ENCODE measurements around the gene AQP3.
A peak's percentile ranks its signal among the peaks of the same experiment; 100 is the strongest.

Gene AQP3

GRCh38 chr9:33446240-33446945 is 1.0 kb downstream of the AQP3 start:
- TF ChIP-seq CTCF (conservative IDR thresholded peaks at IDR 0.05) (no peak), ZFX (IDR thresholded peaks at IDR 0.05) (peak; percentile 69; the same call in 1 of the 2 replicates)

GRCh38 chr9:33445389-33446239 is 1.8 kb downstream of the AQP3 start:
- H3K27ac ChIP-seq, result peak overlapping the region; percentile 84
- TF ChIP-seq ZFX (IDR thresholded peaks at IDR 0.05) (no peak), CTCF (conservative IDR thresholded peaks at IDR 0.05) (no peak)

More at GRCh38 chr9:33446240-33446945, 1.0 kb downstream of the AQP3 start:
- H3K27ac ChIP-seq, result peak overlapping the region; percentile 84

GRCh38 chr9:33443464-33444154 is 3.8 kb downstream of the AQP3 start:
- no peak for TF ChIP-seq CTCF (conservative IDR thresholded peaks at IDR 0.05)
- TF ChIP-seq ZFX (IDR thresholded peaks at IDR 0.05), result no peak
- peak overlapping the region; percentile 84 for H3K27ac ChIP-seq

GRCh38 chr9:33443047-33443446 is 4.3 kb downstream of the AQP3 start:
- H3K27ac ChIP-seq, result no peak overlapping the region; the same call in 1 of the 2 replicates
- TF ChIP-seq CTCF (conservative IDR thresholded peaks at IDR 0.05), result no peak
- no peak for TF ChIP-seq ZFX (IDR thresholded peaks at IDR 0.05)

GRCh38 chr9:33442125-33442524 is 5.3 kb downstream of the AQP3 start:
- TF ChIP-seq ZFX (IDR thresholded peaks at IDR 0.05), result no peak
- no peak for TF ChIP-seq CTCF (conservative IDR thresholded peaks at IDR 0.05)
- H3K27ac ChIP-seq, result no peak overlapping the region

- TF ChIP-seq CTCF (conservative IDR thresholded peaks at IDR 0.05) (no peak), ZFX (IDR thresholded peaks at IDR 0.05) (no peak)
- H3K27ac ChIP-seq, result no peak overlapping the region
Observed at GRCh38 chr9:33440609-33441008, 6.8 kb downstream of the AQP3 start.

All from C4-2B (cell line).